ENCODE measurements around the gene C1orf174.
A peak's percentile ranks its signal among the peaks of the same experiment; 100 is the strongest.

C1orf174 gene

GRCh38 chr1:3909615-3910014 is 9.5 kb upstream of the C1orf174 start:
- DNase-seq (ENCODE audit: low read depth), result no peak

- no peak for DNase-seq (ENCODE audit: low read depth)
These were observed 8.9 kb upstream of the C1orf174 start for GRCh38 chr1:3908886-3909517.

GRCh38 chr1:3907621-3908165 is 7.6 kb upstream of the C1orf174 start:
- DNase-seq (ENCODE audit: low read depth), result no peak

- peak; percentile 14 for DNase-seq (ENCODE audit: low read depth)
These were observed 7.0 kb upstream of the C1orf174 start for GRCh38 chr1:3907031-3907534.

GRCh38 chr1:3906672-3907020 is 6.6 kb upstream of the C1orf174 start:
- DNase-seq (ENCODE audit: low read depth), result no peak

- DNase-seq (ENCODE audit: low read depth), result no peak
These were observed 6.0 kb upstream of the C1orf174 start for GRCh38 chr1:3905953-3906671.

- DNase-seq (ENCODE audit: low read depth), result no peak
These were observed 5.3 kb upstream of the C1orf174 start for GRCh38 chr1:3905266-3905952.

- no peak for DNase-seq (ENCODE audit: low read depth)
These were observed 4.7 kb upstream of the C1orf174 start for GRCh38 chr1:3904843-3905185.

GRCh38 chr1:3904006-3904842 is 4.2 kb upstream of the C1orf174 start:
- DNase-seq (ENCODE audit: low read depth), result no peak

GRCh38 chr1:3903141-3904005 is 3.3 kb upstream of the C1orf174 start:
- DNase-seq (ENCODE audit: low read depth), result no peak

GRCh38 chr1:3902571-3903091 is 2.6 kb upstream of the C1orf174 start:
- no peak for DNase-seq (ENCODE audit: low read depth)

- DNase-seq (ENCODE audit: low read depth), result no peak
These were observed 2.0 kb upstream of the C1orf174 start for GRCh38 chr1:3902111-3902511.

GRCh38 chr1:3900969-3901529 is 977 bp upstream of the C1orf174 start:
- peak; percentile 92 for DNase-seq (ENCODE audit: low read depth)

GRCh38 chr1:3899754-3900149 is 320 bp downstream of the C1orf174 start:
- DNase-seq (ENCODE audit: low read depth), result peak; percentile 4

- DNase-seq (ENCODE audit: low read depth), result no peak
These were observed 898 bp downstream of the C1orf174 start for GRCh38 chr1:3898994-3899753.

GRCh38 chr1:3898475-3898735 is 1.7 kb downstream of the C1orf174 start:
- no peak for DNase-seq (ENCODE audit: low read depth)

- DNase-seq (ENCODE audit: low read depth), result no peak
These were observed 3.6 kb downstream of the C1orf174 start for GRCh38 chr1:3896396-3897000.

GRCh38 chr1:3895951-3896325 is 4.1 kb downstream of the C1orf174 start:
- DNase-seq (ENCODE audit: low read depth), result no peak

GRCh38 chr1:3895279-3895950 is 4.7 kb downstream of the C1orf174 start:
- no peak for DNase-seq (ENCODE audit: low read depth)

Data from amniotic epithelial cell (primary cell).